Aorta (tissue), 5 donors: ENCODE results near the gene LBR. TPM values are rescaled to one million over a fixed set of nuclear protein-coding genes. Genes with fewer than 3 reads are reported as not detected.

Experiments used
- ATAC-seq: fragments of 200-7000 bp; cut with Tn5 transposase; one replicate; pipeline ENCODE4 v1.9.1; 2022; ENCODE audit warnings: moderate library complexity; ENCODE audit not compliant: low FRiP score
- DNase-seq, 2 donors: peaks; one replicate each; pipeline ENCODE4 v3.0.0-alpha.2; 2020
- H3K27ac ChIP-seq, 2 donors: one replicate each; pipeline ENCODE4 v1.5.1; 2013; ENCODE audit warnings: low read length in 2 of 2, mild to moderate bottlenecking in 2 of 2, moderate library complexity in 2 of 2, control low read depth in 1 of 2, inconsistent platforms in 1 of 2, low read depth in 1 of 2
- H3K27me3 ChIP-seq, 2 donors: one replicate each; pipeline ENCODE4 v1.6.1; 2013; ENCODE audit warnings: control low read depth in 1 of 2, low read length in 1 of 2, mild to moderate bottlenecking in 1 of 2, moderate library complexity in 1 of 2; ENCODE audit not compliant: insufficient read depth in 2 of 2, control insufficient read depth in 1 of 2
- H3K36me3 ChIP-seq, 2 donors: one replicate each; pipeline ENCODE4 v1.6.1; 2013; ENCODE audit warnings: control low read depth in 1 of 2, low read length in 1 of 2, mild to moderate bottlenecking in 1 of 2; ENCODE audit not compliant: insufficient read depth in 2 of 2, control insufficient read depth in 1 of 2
- H3K4me1 ChIP-seq, 2 donors: one replicate each; pipeline ENCODE4 v1.6.1; 2013; ENCODE audit warnings: low read length in 2 of 2, control low read depth in 1 of 2, mild to moderate bottlenecking in 1 of 2, moderate library complexity in 1 of 2; ENCODE audit not compliant: insufficient read depth in 2 of 2, control insufficient read depth in 1 of 2
- H3K4me3 ChIP-seq, 2 donors: one replicate each; pipeline ENCODE4 v1.5.1; 2013; ENCODE audit warnings: low read length in 2 of 2, control low read depth in 1 of 2, mild to moderate bottlenecking in 1 of 2
- H3K9me3 ChIP-seq: one replicate; pipeline ENCODE4 v1.6.1; 2013; ENCODE audit warnings: mild to moderate bottlenecking, low read length; ENCODE audit not compliant: control insufficient read depth
- WGBS, 2 donors: extraction: QIAGEN DNeasy Blood & Tissue Kit; methylation state at CpG; one replicate each; pipeline ENCODE4 v1.1.7; 2013; 5-methylcytosine and 5-hydroxymethylcytosine counted together
- intact Hi-C, 2 donors: fragments of 100-400 bp; cut with DNase I; formaldehyde crosslinking; loops; one replicate each; pipeline versions ENCODE4 v1.14.2 to v1.15.0; 2022
- polyA plus RNA-seq, 2 donors: library from polyadenylated mRNA; stranded (reverse); fragments of 200-250 nt; gene quantifications; one replicate each; pipeline ENCODE4 v1.2.3, GENCODE V29; 2013
- total RNA-seq, 2 donors: library from RNA; stranded (reverse); fragmentation: NEBNext Ultra II Directional; extraction: Animal tissue kit (Norgen Biotek cat#: 25700); gene quantifications; one replicate each; pipeline ENCODE4 v1.2.1, GENCODE V29; 2021
- donor health status: healthy with polysubstance abuse.
- donor health status: Bipolar disorder and iron deficiency.
- donor health status: DM: no; HTN: no; CAD: no.
- donor health status: DM: no; HTN: no; CAD: no.
- donor health status: DM: yes; HTN: yes; CAD: no.

LBR gene
- total and polyA plus RNA-seq, 4 donors, result 8.5 to 48.4 (median 29.2) TPM

GRCh38 chr1:225466848-225467192 lies 39.0 kb upstream of the LBR start:
- no peak overlapping the region for H3K27ac ChIP-seq
- no peaks in the 10 kb centered on the region for H3K27me3 ChIP-seq
- no peaks in the 10 kb centered on the region for H3K9me3 ChIP-seq
- ATAC-seq, result no peak
- WGBS, 2 donors, result 92 to 94% methylated on average over 4 of the region's 4 CpGs
- H3K36me3 ChIP-seq, result no peaks in the 10 kb centered on the region
- DNase-seq, result peak in 1 of 2 donors; percentile 23
- no peaks in the 10 kb centered on the region for H3K4me1 ChIP-seq
- intact Hi-C loops, result no loop called here
- no peak overlapping the region for H3K4me3 ChIP-seq

GRCh38 chr1:225465793-225466517 lies 38.1 kb upstream of the LBR start:
- intact Hi-C loops, result no loop called here
- H3K4me1 ChIP-seq, result no peaks in the 10 kb centered on the region

DNA sequence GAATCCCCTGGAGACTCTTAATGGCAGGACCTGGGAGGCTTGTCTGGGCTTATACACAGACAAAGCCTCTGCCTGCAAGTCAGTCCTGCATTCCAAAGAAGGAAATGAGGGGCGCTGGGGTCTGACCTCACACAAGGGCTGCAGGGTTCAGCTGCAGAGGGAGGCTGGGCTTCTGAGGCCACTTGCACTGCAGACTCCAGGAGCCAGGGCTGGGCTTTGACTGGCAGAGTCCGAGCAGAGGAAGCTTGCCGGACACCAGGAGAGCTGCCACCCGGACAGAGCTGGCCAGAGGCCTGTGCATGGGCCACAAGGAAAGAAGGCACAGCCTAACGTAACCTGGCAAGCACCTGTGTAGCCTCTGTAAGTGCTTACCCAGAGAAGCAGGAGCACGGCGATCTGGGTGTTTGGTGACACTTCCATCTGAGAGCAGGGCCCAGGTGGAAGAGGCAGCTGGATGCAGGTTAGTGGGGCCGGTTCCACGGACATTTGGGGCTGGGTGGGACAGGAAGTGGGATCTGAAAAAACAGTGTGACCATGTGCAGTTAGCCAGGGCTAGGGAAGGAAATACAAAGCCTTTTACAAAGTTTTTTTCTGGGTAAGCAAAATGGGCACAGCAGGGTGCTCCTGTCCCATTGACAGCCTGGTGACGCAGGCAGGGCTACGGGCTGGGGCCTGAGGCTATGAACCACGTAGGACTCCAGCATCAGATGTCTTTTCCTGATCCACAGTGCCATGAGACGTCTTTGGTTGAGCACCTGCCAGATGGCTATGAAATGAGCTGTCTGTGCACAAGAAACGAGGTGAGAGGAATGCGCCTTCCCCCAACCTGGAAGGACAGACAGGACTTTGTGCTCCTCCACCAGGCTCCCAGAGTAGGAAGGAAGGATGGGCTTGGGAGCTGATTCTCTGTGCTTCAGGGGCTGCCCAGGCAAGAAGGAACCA lies 37.3 kb upstream of the LBR start:
- no peaks in the 10 kb centered on the region for H3K27me3 ChIP-seq
- intact Hi-C loops, result no loop called here
- H3K9me3 ChIP-seq, result no peaks in the 10 kb centered on the region
- ATAC-seq (no peak), DNase-seq (peak; percentile 40 to 67)
- H3K36me3 ChIP-seq, result no peaks in the 10 kb centered on the region
- H3K27ac ChIP-seq, result no peak overlapping the region
- H3K4me1 ChIP-seq, result no peaks in the 10 kb centered on the region
- H3K4me3 ChIP-seq, result no peak overlapping the region
- WGBS, 2 donors, result 79 to 88% methylated on average over 15 of the region's 15 CpGs

More at GRCh38 chr1:225465793-225466517, 38.1 kb upstream of the LBR start:
- DNase-seq, result peak; percentile 42 to 51
- WGBS, 2 donors, result 93% methylated on average over 26 of the region's 26 CpGs
- Histone ChIP-seq H3K36me3 (no peaks in the 10 kb centered on the region), H3K27me3 (no peaks in the 10 kb centered on the region), H3K9me3 (no peaks in the 10 kb centered on the region), H3K4me3 (no peak overlapping the region), H3K27ac (no peak overlapping the region)
- no peak for ATAC-seq

- intact Hi-C loops, result no loop called here
- no peaks in the 10 kb centered on the region for H3K36me3 ChIP-seq
- no peaks in the 10 kb centered on the region for H3K4me1 ChIP-seq
- 58 to 61% methylated on average over 15 of the region's 15 CpGs for WGBS, 2 donors
- DNase-seq (peak; percentile 34 to 39), ATAC-seq (no peak)
- H3K9me3 ChIP-seq, result no peaks in the 10 kb centered on the region
- no peak overlapping the region for H3K4me3 ChIP-seq
- no peaks in the 10 kb centered on the region for H3K27me3 ChIP-seq
- no peak overlapping the region for H3K27ac ChIP-seq
Observed at GRCh38 chr1:225462714-225463574, 35.1 kb upstream of the LBR start.

GRCh38 chr1:225462429-225462713 lies 34.5 kb upstream of the LBR start:
- H3K4me1 ChIP-seq, result no peaks in the 10 kb centered on the region

GRCh38 chr1:225461533-225462428 lies 33.9 kb upstream of the LBR start:
- intact Hi-C loops, result no loop called here
- no peaks in the 10 kb centered on the region for H3K4me1 ChIP-seq
- no peak for ATAC-seq
- no peak overlapping the region for H3K4me3 ChIP-seq
- no peak overlapping the region for H3K27ac ChIP-seq
- 79 to 86% methylated on average over 19 of the region's 19 CpGs for WGBS, 2 donors
- H3K36me3 ChIP-seq, result no peaks in the 10 kb centered on the region
- no peaks in the 10 kb centered on the region for H3K9me3 ChIP-seq
- DNase-seq, result peak; percentile 33 to 68
- no peaks in the 10 kb centered on the region for H3K27me3 ChIP-seq

More at GRCh38 chr1:225462429-225462713, 34.5 kb upstream of the LBR start:
- intact Hi-C loops, result no loop called here
- WGBS, 2 donors, result 25 to 32% methylated on average over 5 of the region's 5 CpGs
- H3K36me3 ChIP-seq, result no peaks in the 10 kb centered on the region
- H3K9me3 ChIP-seq, result no peaks in the 10 kb centered on the region
- DNase-seq (peak; percentile 35 to 58), ATAC-seq (no peak)
- H3K27me3 ChIP-seq, result no peaks in the 10 kb centered on the region
- no peak overlapping the region for H3K4me3 ChIP-seq
- H3K27ac ChIP-seq, result no peak overlapping the region

GRCh38 chr1:225460737-225461532 lies 33.1 kb upstream of the LBR start:
- Histone ChIP-seq H3K27ac (no peak overlapping the region), H3K4me3 (no peak overlapping the region), H3K27me3 (no peaks in the 10 kb centered on the region), H3K4me1 (no peaks in the 10 kb centered on the region), H3K36me3 (no peaks in the 10 kb centered on the region), H3K9me3 (no peaks in the 10 kb centered on the region)
- ATAC-seq (no peak), DNase-seq (peak; percentile 47 to 63)
- 87% methylated on average over 8 of the region's 8 CpGs for WGBS, 2 donors
- intact Hi-C loops, result no loop called here
